ELF-1 (cell line): ENCODE data around the gene FOXO6.

ENCODE experiments used
- DNase-seq: peaks from one replicate; pipeline ENCODE4 v3.0.0-alpha.2; 2016; ENCODE audit warnings: low read depth, low spot score

Gene FOXO6

GRCh38 chr1:41423511-41424191, 62.4 kb downstream of the FOXO6 start:
- DNase-seq: no peak

- no peak for DNase-seq
Measured at GRCh38 chr1:41424581-41425118, 63.4 kb downstream of the FOXO6 start.

GRCh38 chr1:41425369-41425768, 64.1 kb downstream of the FOXO6 start:
- DNase-seq: no peak

- no peak for DNase-seq
Measured at GRCh38 chr1:41426201-41426890, 65.1 kb downstream of the FOXO6 start.

- no peak for DNase-seq
Measured at GRCh38 chr1:41427122-41427913, 66.1 kb downstream of the FOXO6 start.

- no peak for DNase-seq
Measured at GRCh38 chr1:41427916-41428737, 66.9 kb downstream of the FOXO6 start.

- no peak for DNase-seq
Measured at GRCh38 chr1:41428738-41429640, 67.8 kb downstream of the FOXO6 start.

GRCh38 chr1:41429641-41430035, 68.4 kb downstream of the FOXO6 start:
- no peak for DNase-seq

GRCh38 chr1:41430069-41430468, 68.8 kb downstream of the FOXO6 start:
- DNase-seq: no peak

GRCh38 chr1:41430582-41430981, 69.3 kb downstream of the FOXO6 start:
- no peak for DNase-seq

- DNase-seq: no peak
Measured at GRCh38 chr1:41431490-41432350, 70.5 kb downstream of the FOXO6 start.
